Large intestine (tissue), 3 donors: ENCODE data around the gene HOXA11. TPM values are rescaled to one million over a fixed set of nuclear protein-coding genes. Genes with fewer than 3 reads are reported as not detected.

Experiments
- DNase-seq, 2 donors: peaks; one replicate each; pipeline versions ENCODE4 v3.0.0 to v3.0.0-alpha.2; 2013
- H3K27ac ChIP-seq: one replicate; pipeline ENCODE4 v1.5.1; 2013; ENCODE audit warnings: low read length
- H3K27me3 ChIP-seq: 2 replicates; pipeline ENCODE4 v1.6.1; 2013; ENCODE audit warnings: low read length; ENCODE audit not compliant: control insufficient read depth, insufficient read depth
- H3K36me3 ChIP-seq: 2 replicates; pipeline ENCODE4 v1.6.1; 2013; ENCODE audit warnings: low read length; ENCODE audit not compliant: control insufficient read depth, insufficient read depth
- H3K4me1 ChIP-seq: one replicate; pipeline ENCODE4 v1.6.1; 2013; ENCODE audit warnings: low read length; ENCODE audit not compliant: control insufficient read depth, insufficient read depth
- H3K4me3 ChIP-seq: one replicate; pipeline ENCODE4 v1.5.1; 2013; ENCODE audit warnings: low read length
- H3K9me3 ChIP-seq: one replicate; pipeline ENCODE4 v1.6.1; 2013; ENCODE audit warnings: mild to moderate bottlenecking, low read depth, low read length, moderate library complexity; ENCODE audit not compliant: control insufficient read depth
- WGBS: methylation state at CpG from one replicate; pipeline ENCODE4 v1.1.5; 2013; ENCODE audit warnings: low lambda C conversion rate; ENCODE audit not compliant: insufficient coverage; 5-methylcytosine and 5-hydroxymethylcytosine counted together
- polyA plus RNA-seq: library from polyadenylated mRNA; unstranded; fragments of 120-200 nt; gene quantifications from one replicate; pipeline ENCODE4 v1.2.1, GENCODE V29; 2013

Gene HOXA11
- polyA plus RNA-seq, 1 donor: not detected

GRCh38 chr7:27184337-27185012 is 557 bp downstream of the HOXA11 start:
- WGBS: no CpG with 5 or more reads among the region's 72 CpGs
- DNase-seq: peak in 1 of 2 donors; percentile 45
- Histone ChIP-seq H3K36me3 (no peaks in the 10 kb centered on the region), H3K4me3 (no peak overlapping the region), H3K4me1 (peaks cover 14% of the 10 kb centered on the region), H3K27ac (no peak overlapping the region), H3K9me3 (peaks cover 34% of the 10 kb centered on the region), H3K27me3 (peaks cover 98% of the 10 kb centered on the region)

- no peaks in the 10 kb centered on the region for H3K36me3 ChIP-seq
- 7% methylated on average over 3 of the region's 30 CpGs for WGBS
- H3K4me1 ChIP-seq: peaks cover 14% of the 10 kb centered on the region
- peak in 1 of 2 donors; percentile 23 for DNase-seq
- peaks cover 29% of the 10 kb centered on the region for H3K9me3 ChIP-seq
- no peak overlapping the region for H3K27ac ChIP-seq
- H3K27me3 ChIP-seq: peaks cover 98% of the 10 kb centered on the region
- no peak overlapping the region for H3K4me3 ChIP-seq
These were observed 1.2 kb downstream of the HOXA11 start for GRCh38 chr7:27183682-27184336.

GRCh38 chr7:27182861-27183681 is 2.0 kb downstream of the HOXA11 start:
- H3K9me3 ChIP-seq: peaks cover 23% of the 10 kb centered on the region
- H3K27me3 ChIP-seq: peaks cover 98% of the 10 kb centered on the region
- H3K4me3 ChIP-seq: no peak overlapping the region
- DNase-seq: no peak
- no peaks in the 10 kb centered on the region for H3K36me3 ChIP-seq
- no peak overlapping the region for H3K27ac ChIP-seq
- H3K4me1 ChIP-seq: peaks cover 11% of the 10 kb centered on the region
- no CpG with 5 or more reads among the region's 39 CpGs for WGBS

GRCh38 chr7:27182285-27182841 is 2.7 kb downstream of the HOXA11 start:
- Histone ChIP-seq H3K4me1 (peaks cover 11% of the 10 kb centered on the region), H3K27me3 (peaks cover 98% of the 10 kb centered on the region), H3K27ac (no peak overlapping the region), H3K9me3 (peaks cover 18% of the 10 kb centered on the region), H3K4me3 (no peak overlapping the region), H3K36me3 (no peaks in the 10 kb centered on the region)
- no CpG with 5 or more reads among the region's 4 CpGs for WGBS
- no peak for DNase-seq

GRCh38 chr7:27181795-27182275 is 3.2 kb downstream of the HOXA11 start:
- Histone ChIP-seq H3K27me3 (peaks cover 98% of the 10 kb centered on the region), H3K9me3 (peaks cover 20% of the 10 kb centered on the region), H3K4me3 (no peak overlapping the region), H3K4me1 (peaks cover 11% of the 10 kb centered on the region), H3K36me3 (no peaks in the 10 kb centered on the region), H3K27ac (no peak overlapping the region)
- WGBS: no CpG with 5 or more reads among the region's 4 CpGs
- DNase-seq: no peak

GRCh38 chr7:27180431-27181420 is 4.3 kb downstream of the HOXA11 start:
- Histone ChIP-seq H3K4me1 (peaks cover 11% of the 10 kb centered on the region), H3K36me3 (no peaks in the 10 kb centered on the region), H3K27me3 (peaks cover 98% of the 10 kb centered on the region), H3K9me3 (peaks cover 20% of the 10 kb centered on the region), H3K4me3 (no peak overlapping the region), H3K27ac (no peak overlapping the region)
- WGBS: no CpG with 5 or more reads among the region's 12 CpGs
- no peak for DNase-seq

GRCh38 chr7:27179503-27180430 is 5.3 kb downstream of the HOXA11 start:
- peaks cover 12% of the 10 kb centered on the region for H3K9me3 ChIP-seq
- H3K27me3 ChIP-seq: peaks cover 98% of the 10 kb centered on the region
- no peaks in the 10 kb centered on the region for H3K36me3 ChIP-seq
- H3K4me1 ChIP-seq: peaks cover 10% of the 10 kb centered on the region
- H3K27ac ChIP-seq: no peak overlapping the region
- DNase-seq: peak; percentile 58 to 72
- WGBS: 40% methylated on average over 1 of the region's 56 CpGs
- H3K4me3 ChIP-seq: no peak overlapping the region

GRCh38 chr7:27179030-27179429 is 6.0 kb downstream of the HOXA11 start:
- WGBS: 0% methylated on average over 3 of the region's 14 CpGs

GRCh38 chr7:27178366-27178765 is 6.7 kb downstream of the HOXA11 start:
- no peak for DNase-seq
- Histone ChIP-seq H3K4me1 (peaks cover 1% of the 10 kb centered on the region), H3K27me3 (peaks cover 98% of the 10 kb centered on the region), H3K27ac (no peak overlapping the region), H3K36me3 (no peaks in the 10 kb centered on the region), H3K9me3 (peaks cover 15% of the 10 kb centered on the region), H3K4me3 (no peak overlapping the region)
- no CpG with 5 or more reads among the region's 6 CpGs for WGBS

More at GRCh38 chr7:27179030-27179429, 6.0 kb downstream of the HOXA11 start:
- no peak overlapping the region for H3K27ac ChIP-seq
- peaks cover 7% of the 10 kb centered on the region for H3K4me1 ChIP-seq
- peaks cover 16% of the 10 kb centered on the region for H3K9me3 ChIP-seq
- no peak overlapping the region for H3K4me3 ChIP-seq
- H3K27me3 ChIP-seq: peaks cover 99% of the 10 kb centered on the region
- H3K36me3 ChIP-seq: no peaks in the 10 kb centered on the region
- DNase-seq: no peak
